Peyer's patch (tissue), 4 donors: ENCODE results near the gene TRIM2. TPM values are rescaled to one million over a fixed set of nuclear protein-coding genes. Genes with fewer than 3 reads are reported as not detected.

Experiments used
- DNase-seq, 3 donors: peaks; one replicate each; pipeline ENCODE4 v3.0.0-alpha.2; 2017 to 2019
- H3K27ac ChIP-seq, 4 donors: fragments of 200-600 bp; sonication (generic); one replicate each; pipeline ENCODE4 v1.5.1; 2016 to 2019
- H3K27me3 ChIP-seq, 2 donors: fragments of 200-600 bp; sonication (generic); one replicate each; pipeline ENCODE4 v1.5.1; 2019
- H3K36me3 ChIP-seq, 3 donors: fragments of 200-600 bp; sonication (generic); one replicate each; pipeline ENCODE4 v1.5.1; 2016 to 2019
- H3K4me1 ChIP-seq, 4 donors: fragments of 200-600 bp; sonication (generic); one replicate each; pipeline ENCODE4 v1.5.1; 2016 to 2019
- H3K4me3 ChIP-seq, 4 donors: fragments of 200-600 bp; sonication (generic); 1 replicate in 3 of 4; 2 replicates in 1 of 4; pipeline ENCODE4 v1.5.1; 2016 to 2019; ENCODE audit warnings: mild to moderate bottlenecking in 1 of 4
- H3K9me3 ChIP-seq, 4 donors: fragments of 200-600 bp; sonication (generic); one replicate each; pipeline ENCODE4 v1.5.1; 2016 to 2019; ENCODE audit warnings: mild to moderate bottlenecking in 1 of 4
- POLR2A ChIP-seq, 2 donors: fragments of 450-650 bp; IDR thresholded peaks; one replicate each; pipeline ENCODE4 v1.5.1; 2017; ENCODE audit warnings: antibody characterized with exemption in 2 of 2, mild to moderate bottlenecking in 2 of 2, moderate library complexity in 2 of 2
- total RNA-seq, 4 donors: library from RNA; depleted of rRNA; stranded (reverse); fragments of >200 nt; gene quantifications; one replicate each; pipeline ENCODE4 v1.1.0, GENCODE V29; 2016
- TF ChIP-seq, protein P1 (sequence below), 6 experiments: fragments of 450-650 bp in 4 of 6; fragments of 200-600 bp in 2 of 6; sonication (generic) in 1 of 6; IDR thresholded peaks; one replicate each; pipeline ENCODE4 v1.5.1; 2017 to 2019; ENCODE audit warnings: antibody characterized with exemption in 6 of 6, mild to moderate bottlenecking in 3 of 6, moderate library complexity in 1 of 6

Gene TRIM2
- 100 to 1,000 TPM in 3 of 4 donors, 10 to 100 TPM in 1; 58.6 to 158 (median 144) TPM for total RNA-seq

GRCh38 chr4:153204247-153204671, at the start of gene TRIM2:
Gene TRIM2 (plus strand): TSS chr4:153204443. CDS start chr4:153204531, 88 bp downstream.
- DNase-seq = peak; percentile 23 to 92 (median 83)
- TF ChIP-seq, protein P1, sequence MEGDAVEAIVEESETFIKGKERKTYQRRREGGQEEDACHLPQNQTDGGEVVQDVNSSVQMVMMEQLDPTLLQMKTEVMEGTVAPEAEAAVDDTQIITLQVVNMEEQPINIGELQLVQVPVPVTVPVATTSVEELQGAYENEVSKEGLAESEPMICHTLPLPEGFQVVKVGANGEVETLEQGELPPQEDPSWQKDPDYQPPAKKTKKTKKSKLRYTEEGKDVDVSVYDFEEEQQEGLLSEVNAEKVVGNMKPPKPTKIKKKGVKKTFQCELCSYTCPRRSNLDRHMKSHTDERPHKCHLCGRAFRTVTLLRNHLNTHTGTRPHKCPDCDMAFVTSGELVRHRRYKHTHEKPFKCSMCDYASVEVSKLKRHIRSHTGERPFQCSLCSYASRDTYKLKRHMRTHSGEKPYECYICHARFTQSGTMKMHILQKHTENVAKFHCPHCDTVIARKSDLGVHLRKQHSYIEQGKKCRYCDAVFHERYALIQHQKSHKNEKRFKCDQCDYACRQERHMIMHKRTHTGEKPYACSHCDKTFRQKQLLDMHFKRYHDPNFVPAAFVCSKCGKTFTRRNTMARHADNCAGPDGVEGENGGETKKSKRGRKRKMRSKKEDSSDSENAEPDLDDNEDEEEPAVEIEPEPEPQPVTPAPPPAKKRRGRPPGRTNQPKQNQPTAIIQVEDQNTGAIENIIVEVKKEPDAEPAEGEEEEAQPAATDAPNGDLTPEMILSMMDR (IDR thresholded peaks at IDR 0.05) = no peak
- peak; percentile 72 to 81 for TF ChIP-seq POLR2A (IDR thresholded peaks at IDR 0.05)
- peak within 1 kb of the TSS in 3 of 4 donors; percentile 69 to 94 (median 88) for H3K27ac ChIP-seq
- H3K4me1 ChIP-seq = peaks cover 0 to 7% (median 0%) of the 10 kb centered on the region in 4 donors
- H3K9me3 ChIP-seq = no peaks in the 10 kb centered on the region
- peak within 1 kb of the TSS in 3 of 4 donors; percentile 16 to 56 (median 43) for H3K4me3 ChIP-seq
- no peaks in the 10 kb centered on the region for H3K27me3 ChIP-seq
- H3K36me3 ChIP-seq = no peaks in the 10 kb centered on the region

- no peak for TF ChIP-seq POLR2A (IDR thresholded peaks at IDR 0.05)
- TF ChIP-seq, protein P1 (IDR thresholded peaks at IDR 0.05) = no peak
- H3K4me3 ChIP-seq = no peak overlapping the region
- H3K27me3 ChIP-seq = no peaks in the 10 kb centered on the region
- H3K36me3 ChIP-seq = no peaks in the 10 kb centered on the region
- peaks cover 0 to 23% (median 17%) of the 10 kb centered on the region in 4 donors for H3K4me1 ChIP-seq
- no peak for DNase-seq
- no peak overlapping the region for H3K27ac ChIP-seq
- no peaks in the 10 kb centered on the region for H3K9me3 ChIP-seq
Measured at GRCh38 chr4:153155686-153156085, 48.6 kb upstream of the TRIM2 start.

GRCh38 chr4:153156263-153156662, 48.0 kb upstream of the TRIM2 start:
- no peaks in the 10 kb centered on the region for H3K27me3 ChIP-seq
- H3K4me1 ChIP-seq = peaks cover 0 to 23% (median 17%) of the 10 kb centered on the region in 4 donors
- TF ChIP-seq POLR2A (IDR thresholded peaks at IDR 0.05) = no peak
- TF ChIP-seq, protein P1 (IDR thresholded peaks at IDR 0.05) = no peak
- no peak for DNase-seq
- H3K4me3 ChIP-seq = no peak overlapping the region
- H3K36me3 ChIP-seq = no peaks in the 10 kb centered on the region
- H3K27ac ChIP-seq = no peak overlapping the region
- H3K9me3 ChIP-seq = no peaks in the 10 kb centered on the region

GRCh38 chr4:153156721-153157120, 47.5 kb upstream of the TRIM2 start:
- no peak for TF ChIP-seq POLR2A (IDR thresholded peaks at IDR 0.05)
- TF ChIP-seq, protein P1 (IDR thresholded peaks at IDR 0.05) = no peak
- Histone ChIP-seq H3K4me1 (peaks cover 0 to 23% (median 17%) of the 10 kb centered on the region in 4 donors), H3K4me3 (no peak overlapping the region), H3K27ac (no peak overlapping the region), H3K27me3 (no peaks in the 10 kb centered on the region), H3K9me3 (no peaks in the 10 kb centered on the region), H3K36me3 (no peaks in the 10 kb centered on the region)
- no peak for DNase-seq

DNA sequence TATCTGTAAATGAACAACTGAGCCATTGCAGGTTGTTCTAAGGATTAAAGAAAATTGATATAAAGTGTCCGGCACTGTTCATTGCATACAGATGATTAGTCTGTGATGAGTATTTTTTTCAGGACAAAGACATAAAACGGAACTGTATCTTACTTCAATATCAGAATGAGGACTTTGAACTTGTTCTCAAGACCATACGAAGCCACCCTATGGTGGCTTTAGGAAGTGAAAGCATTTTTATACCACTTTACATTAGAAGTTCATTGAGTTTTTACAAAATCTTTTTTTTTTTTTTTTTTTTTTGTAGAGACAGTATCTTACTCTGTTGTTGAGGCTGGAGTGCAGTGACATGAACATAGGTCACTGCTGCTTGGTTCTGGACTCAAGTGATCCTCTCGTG, 45.2 kb upstream of the TRIM2 start:
- Histone ChIP-seq H3K4me3 (no peak overlapping the region), H3K9me3 (no peaks in the 10 kb centered on the region), H3K36me3 (no peaks in the 10 kb centered on the region), H3K4me1 (peaks cover 0 to 4% (median 1%) of the 10 kb centered on the region in 4 donors), H3K27me3 (no peaks in the 10 kb centered on the region), H3K27ac (no peak overlapping the region)
- TF ChIP-seq, protein P1 (IDR thresholded peaks at IDR 0.05) = peak in 3 of 6 experiments; percentile 51 to 57 (median 55)
- TF ChIP-seq POLR2A (IDR thresholded peaks at IDR 0.05) = no peak
- DNase-seq = no peak
